GM18951 (cell line): Measurements from ENCODE around the gene PSPN.
"Not testable (repeated sequence)": the region's sequence is repeated elsewhere in the genome, so short reads cannot be mapped to it uniquely, and the experiment has no call there.

Experiments used
- POLR2A ChIP-seq: IDR thresholded peaks from 4 replicates; pipeline ENCODE4 v1.6.1; 2011; ENCODE audit warnings: mild to moderate bottlenecking; ENCODE audit not compliant: insufficient read length, insufficient read depth; ENCODE audit errors: extremely low read depth
- in situ Hi-C: fragments of 300-500 bp; cut with MboI; formaldehyde crosslinking; loops from one replicate; pipeline ENCODE4 v1.12.0; 2022; ENCODE audit warnings: low sequenced_read_pairs, mixed read lengths, inconsistent platforms; ENCODE audit not compliant: unreplicated experiment

Gene PSPN

DNA sequence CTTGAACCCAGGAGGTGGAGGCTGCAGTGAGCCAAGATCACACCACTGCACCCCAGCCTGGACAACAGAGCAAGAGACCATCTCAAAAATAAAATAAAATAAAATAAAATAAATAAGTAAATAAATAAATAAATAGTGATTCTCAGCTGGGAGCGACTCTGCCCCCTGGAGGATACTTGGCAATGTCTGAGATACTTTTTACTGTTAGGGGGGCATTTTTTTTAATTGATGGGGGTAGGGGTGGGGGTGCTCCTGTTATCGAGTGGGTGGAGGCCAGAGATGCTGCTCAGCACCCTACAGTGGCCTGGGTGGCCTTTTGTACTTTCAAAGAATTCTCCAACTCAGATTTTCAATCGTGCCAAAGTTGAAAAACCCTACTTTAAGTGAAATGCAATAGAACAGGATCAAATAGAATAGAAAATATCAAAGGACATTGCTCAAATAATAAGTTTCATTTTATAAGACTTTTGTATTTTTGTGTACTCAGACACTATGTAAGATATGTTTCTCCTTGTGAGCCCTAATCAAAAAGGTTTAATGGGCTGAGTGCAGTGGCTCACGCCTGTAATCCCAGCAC lies 21.5 kb downstream of the PSPN start:
- in situ Hi-C loops = no loop called here
- TF ChIP-seq POLR2A = no peak

GRCh38 chr19:6352381-6353165 lies 23.2 kb downstream of the PSPN start:
- in situ Hi-C loops = no loop called here
- no peak for TF ChIP-seq POLR2A

GRCh38 chr19:6350688-6351087 lies 25.0 kb downstream of the PSPN start:
- TF ChIP-seq POLR2A = no peak
- in situ Hi-C loops = no loop called here

DNA sequence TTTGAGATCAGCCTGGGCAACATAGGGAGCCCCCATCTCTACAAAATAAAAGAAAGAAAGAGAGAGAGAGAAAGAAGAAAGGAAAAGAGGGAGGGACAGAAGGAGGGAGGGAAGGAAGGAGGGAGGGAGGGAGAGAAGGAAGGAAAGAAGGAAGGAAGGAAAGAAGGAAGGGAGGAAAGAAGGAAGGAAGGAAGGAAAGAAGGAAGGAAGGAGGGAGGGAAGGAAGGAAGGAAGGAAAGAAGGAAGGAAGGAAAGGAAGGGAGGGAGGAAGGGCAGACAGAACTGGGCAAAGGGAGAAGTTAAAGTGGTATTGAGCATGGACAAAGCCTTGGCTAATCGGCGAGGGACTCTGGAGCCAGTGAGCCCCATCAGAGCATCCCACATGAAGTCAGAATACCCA lies 26.5 kb downstream of the PSPN start:
- in situ Hi-C loops = not testable (repeated sequence)

DNA sequence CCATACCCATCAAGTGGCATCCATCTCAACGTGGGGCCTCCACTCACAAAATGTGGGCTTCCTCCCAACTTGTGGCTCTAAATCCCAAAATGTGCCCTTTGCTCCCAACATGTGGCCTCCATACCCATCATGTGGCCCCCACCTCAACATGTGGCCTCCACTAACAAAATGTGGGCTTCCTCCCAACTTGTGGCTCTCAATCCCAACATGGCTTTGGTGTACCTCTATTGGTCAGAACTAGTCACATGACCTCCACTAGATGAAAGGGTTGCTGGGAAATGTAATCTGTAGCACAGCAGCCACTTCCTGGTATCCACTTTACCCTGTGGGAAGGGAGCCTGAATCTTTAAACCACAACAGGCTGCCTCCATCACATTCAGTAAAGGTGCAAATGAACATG lies 32.3 kb downstream of the PSPN start:
- in situ Hi-C loops = no loop called here
- no peak for TF ChIP-seq POLR2A

- in situ Hi-C loops = no loop called here
- TF ChIP-seq POLR2A = no peak
These were observed 35.1 kb downstream of the PSPN start for GRCh38 chr19:6340493-6341201.

- in situ Hi-C loops = no loop called here
- no peak for TF ChIP-seq POLR2A
These were observed 41.0 kb downstream of the PSPN start for GRCh38 chr19:6334490-6335285.

DNA sequence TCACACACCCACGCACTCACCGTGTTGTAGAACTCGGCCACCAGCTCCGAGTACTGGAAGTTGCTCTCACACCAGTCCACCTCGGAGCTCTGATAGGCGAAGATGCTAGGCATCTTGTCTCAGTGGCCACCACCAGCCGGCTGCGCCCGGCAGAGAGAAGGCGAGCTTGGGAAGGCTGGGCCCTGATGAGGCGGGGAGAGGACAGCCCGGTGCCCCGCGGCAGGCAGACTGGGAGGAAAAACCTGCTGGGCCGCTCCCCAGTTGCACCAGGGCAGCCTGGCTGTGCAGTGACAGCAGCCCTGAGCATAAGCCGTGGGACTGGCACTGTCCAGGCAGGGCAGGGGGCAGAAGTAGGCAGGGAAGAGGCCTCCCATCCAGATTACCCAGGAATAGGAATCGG lies 42.3 kb downstream of the PSPN start, which contains the start of gene ACER1:
ACER1 (minus strand) TSS at position 174 of the 400 bp plus-strand sequence; CDS start at position 113, 61 bp downstream.
- in situ Hi-C loops = no loop called here
- TF ChIP-seq POLR2A = no peak

DNA sequence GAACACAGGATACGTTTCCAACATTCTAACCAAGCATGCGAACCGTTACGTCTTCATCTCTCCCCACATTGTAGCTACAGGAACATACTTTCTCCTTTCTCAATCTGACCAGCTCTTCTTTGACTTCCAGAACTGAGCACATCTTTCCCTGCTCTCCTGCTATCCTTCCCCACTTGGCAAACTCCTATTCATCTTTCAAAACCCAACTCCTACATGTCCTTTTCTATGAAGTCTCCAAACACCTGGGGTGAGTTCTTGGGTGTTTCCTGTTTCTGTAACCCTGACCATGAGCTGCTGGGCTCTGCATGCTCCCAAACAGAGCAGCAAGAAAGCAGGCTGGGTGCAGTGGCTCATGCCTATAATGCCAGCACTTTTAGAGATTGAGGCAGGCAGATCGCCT lies 48.9 kb downstream of the PSPN start:
- TF ChIP-seq POLR2A = no peak
- in situ Hi-C loops = no loop called here

DNA sequence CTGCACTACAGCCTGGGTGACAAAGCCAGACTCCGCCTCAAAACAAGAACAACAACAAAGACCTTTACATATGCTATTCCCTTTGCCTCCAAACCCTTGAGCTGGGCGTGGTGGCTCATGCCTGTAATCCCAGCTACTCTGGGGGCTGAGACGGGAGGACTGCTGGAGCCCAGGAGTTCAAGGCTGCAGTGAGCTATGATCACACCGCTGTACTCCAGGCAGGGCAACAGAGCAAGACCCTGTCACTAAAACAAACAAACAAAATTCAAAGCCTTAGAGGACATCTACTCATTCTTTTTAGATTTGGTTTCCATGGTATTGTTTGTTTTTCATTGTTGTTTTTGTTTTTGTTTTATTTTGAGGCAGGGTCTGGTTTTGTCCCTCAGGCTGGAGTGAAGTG lies 50.1 kb downstream of the PSPN start:
- TF ChIP-seq POLR2A = no peak
- in situ Hi-C loops = no loop called here
